ENCODE measurements around the gene BBS2. TPM values are rescaled to one million over a fixed set of nuclear protein-coding genes. Genes with fewer than 3 reads are reported as not detected.

The BBS2 gene
- polyA plus RNA-seq, 1 donor from 2014 or later, result 197 TPM

DNA sequence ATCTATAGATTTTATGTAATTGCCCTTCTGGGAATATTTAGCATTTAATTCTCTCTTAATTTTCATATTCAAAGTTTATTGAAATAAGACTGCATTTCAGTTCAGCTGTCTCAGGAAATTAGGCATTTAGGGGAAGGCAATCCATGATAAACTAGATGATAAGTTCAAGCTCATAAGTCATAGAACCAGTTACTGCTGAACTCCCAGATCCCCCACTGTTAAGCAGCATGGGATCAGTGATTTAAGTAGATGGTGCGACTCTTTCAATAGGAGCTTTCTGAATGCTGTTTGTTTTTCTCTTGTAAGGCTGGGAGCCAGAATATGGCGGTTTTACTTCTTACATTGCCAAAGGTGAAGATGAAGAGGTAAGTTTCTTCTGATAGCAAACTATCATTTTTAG, 44.6 kb downstream of the BBS2 start:
- no peaks in the 10 kb centered on the region for H4K20me1 ChIP-seq (ENCODE audit: insufficient read depth)
- no peak for TF ChIP-seq RAD21 (conservative IDR thresholded peaks at IDR 0.05)
- peak; percentile 23 for TF ChIP-seq POLR2AphosphoS5 (IDR thresholded peaks at IDR 0.05)
- no peaks in the 10 kb centered on the region for H3K9me3 ChIP-seq (ENCODE audit: low read length)
- H3K79me2 ChIP-seq (replicated peaks; ENCODE audit: insufficient read depth, low read length), result no peaks in the 10 kb centered on the region
- H3F3A ChIP-seq (ENCODE audit: insufficient read depth, low read length, poor library complexity, severe bottlenecking), result no peaks in the 10 kb centered on the region
- no peaks in the 10 kb centered on the region for H3K9me2 ChIP-seq (ENCODE audit: insufficient read depth, low read length)
- H2AFZ ChIP-seq (ENCODE audit: low read depth, low read length), result no peak overlapping the region
- no peaks in the 10 kb centered on the region for H3K27me3 ChIP-seq (ENCODE audit: insufficient read depth, low read depth, low read length)
- no peak overlapping the region for H3K9ac ChIP-seq (ENCODE audit: low read length)
- H3K4me3 ChIP-seq (ENCODE audit: low read length), result no peak overlapping the region
- peaks cover 9% of the 10 kb centered on the region for H3K36me3 ChIP-seq (ENCODE audit: insufficient read depth, low read length)
- H3K27ac ChIP-seq (ENCODE audit: low read length), result no peak overlapping the region
- no peak overlapping the region for H3K4me2 ChIP-seq (ENCODE audit: low read length)

DNA sequence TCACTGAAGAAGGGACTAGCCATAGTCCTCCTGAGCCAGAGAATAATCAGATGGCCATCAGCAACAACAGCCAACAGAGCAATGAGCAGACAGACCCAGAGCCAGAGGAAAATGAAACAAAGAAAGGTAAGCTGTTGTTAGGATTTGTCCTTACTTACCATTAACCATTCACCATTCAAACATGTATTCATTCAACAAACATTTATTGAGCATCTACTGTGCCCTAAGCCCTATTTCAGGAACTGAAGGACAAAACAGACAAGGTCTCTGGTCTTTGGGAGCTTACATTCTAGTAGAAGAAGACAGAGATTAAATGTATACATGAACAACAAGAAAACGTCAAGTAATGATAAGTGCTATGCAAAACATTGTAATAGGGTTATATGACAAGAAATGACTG, 49.2 kb downstream of the BBS2 start:
- H3K4me2 ChIP-seq (ENCODE audit: low read length), result no peak overlapping the region
- no peak overlapping the region for H2AFZ ChIP-seq (ENCODE audit: low read depth, low read length)
- H3F3A ChIP-seq (ENCODE audit: insufficient read depth, low read length, poor library complexity, severe bottlenecking), result no peaks in the 10 kb centered on the region
- no peak overlapping the region for H3K4me3 ChIP-seq (ENCODE audit: low read length)
- no peaks in the 10 kb centered on the region for H3K9me3 ChIP-seq (ENCODE audit: low read length)
- no peaks in the 10 kb centered on the region for H3K27me3 ChIP-seq (ENCODE audit: insufficient read depth, low read depth, low read length)
- peaks cover 14% of the 10 kb centered on the region for H3K36me3 ChIP-seq (ENCODE audit: insufficient read depth, low read length)
- H3K9ac ChIP-seq (ENCODE audit: low read length), result no peak overlapping the region
- H3K9me2 ChIP-seq (ENCODE audit: insufficient read depth, low read length), result no peaks in the 10 kb centered on the region
- no peaks in the 10 kb centered on the region for H3K79me2 ChIP-seq (replicated peaks; ENCODE audit: insufficient read depth, low read length)
- TF ChIP-seq, protein P1, sequence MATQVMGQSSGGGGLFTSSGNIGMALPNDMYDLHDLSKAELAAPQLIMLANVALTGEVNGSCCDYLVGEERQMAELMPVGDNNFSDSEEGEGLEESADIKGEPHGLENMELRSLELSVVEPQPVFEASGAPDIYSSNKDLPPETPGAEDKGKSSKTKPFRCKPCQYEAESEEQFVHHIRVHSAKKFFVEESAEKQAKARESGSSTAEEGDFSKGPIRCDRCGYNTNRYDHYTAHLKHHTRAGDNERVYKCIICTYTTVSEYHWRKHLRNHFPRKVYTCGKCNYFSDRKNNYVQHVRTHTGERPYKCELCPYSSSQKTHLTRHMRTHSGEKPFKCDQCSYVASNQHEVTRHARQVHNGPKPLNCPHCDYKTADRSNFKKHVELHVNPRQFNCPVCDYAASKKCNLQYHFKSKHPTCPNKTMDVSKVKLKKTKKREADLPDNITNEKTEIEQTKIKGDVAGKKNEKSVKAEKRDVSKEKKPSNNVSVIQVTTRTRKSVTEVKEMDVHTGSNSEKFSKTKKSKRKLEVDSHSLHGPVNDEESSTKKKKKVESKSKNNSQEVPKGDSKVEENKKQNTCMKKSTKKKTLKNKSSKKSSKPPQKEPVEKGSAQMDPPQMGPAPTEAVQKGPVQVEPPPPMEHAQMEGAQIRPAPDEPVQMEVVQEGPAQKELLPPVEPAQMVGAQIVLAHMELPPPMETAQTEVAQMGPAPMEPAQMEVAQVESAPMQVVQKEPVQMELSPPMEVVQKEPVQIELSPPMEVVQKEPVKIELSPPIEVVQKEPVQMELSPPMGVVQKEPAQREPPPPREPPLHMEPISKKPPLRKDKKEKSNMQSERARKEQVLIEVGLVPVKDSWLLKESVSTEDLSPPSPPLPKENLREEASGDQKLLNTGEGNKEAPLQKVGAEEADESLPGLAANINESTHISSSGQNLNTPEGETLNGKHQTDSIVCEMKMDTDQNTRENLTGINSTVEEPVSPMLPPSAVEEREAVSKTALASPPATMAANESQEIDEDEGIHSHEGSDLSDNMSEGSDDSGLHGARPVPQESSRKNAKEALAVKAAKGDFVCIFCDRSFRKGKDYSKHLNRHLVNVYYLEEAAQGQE (IDR thresholded peaks at IDR 0.05; ENCODE audit: borderline replicate concordance), result no peak
- H3K27ac ChIP-seq (ENCODE audit: low read length), result no peak overlapping the region
- H4K20me1 ChIP-seq (ENCODE audit: insufficient read depth), result no peaks in the 10 kb centered on the region

DNA sequence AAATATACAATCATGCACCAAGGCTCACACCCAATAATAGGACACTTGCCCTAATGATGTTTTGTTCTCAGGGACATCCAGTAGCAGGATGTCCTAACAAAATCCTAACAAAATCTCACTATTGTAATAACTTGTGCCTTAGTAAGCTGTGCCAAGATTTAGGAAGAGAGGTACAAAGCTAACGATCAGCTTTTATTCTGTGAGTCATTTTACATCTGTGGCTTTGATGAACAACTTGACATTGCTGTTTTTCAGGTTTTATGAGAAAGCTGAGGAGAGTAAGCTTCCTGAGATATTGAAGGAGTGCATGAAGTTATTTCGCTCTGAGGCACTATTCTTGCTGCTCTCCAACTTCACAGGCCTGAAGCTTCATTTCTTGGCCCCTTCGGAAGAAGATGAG, 49.6 kb downstream of the BBS2 start:
- TF ChIP-seq TAF1 (IDR thresholded peaks at IDR 0.05; ENCODE audit: low read depth), result no peak
- no peak for TF ChIP-seq SMC3 (conservative IDR thresholded peaks at IDR 0.05; ENCODE audit: poor library complexity)
- no peak for TF ChIP-seq MXI1 (conservative IDR thresholded peaks at IDR 0.05; ENCODE audit: poor library complexity, severe bottlenecking)
- TF ChIP-seq RAD21 (conservative IDR thresholded peaks at IDR 0.05), result no peak
- no peak for TF ChIP-seq EZH2 (IDR thresholded peaks at IDR 0.05; ENCODE audit: borderline replicate concordance, insufficient read depth, low read length, poor library complexity, severe bottlenecking)
- no peaks in the 10 kb centered on the region for H4K20me1 ChIP-seq (ENCODE audit: insufficient read depth)
- H3K27me3 ChIP-seq (ENCODE audit: insufficient read depth, low read depth, low read length), result no peaks in the 10 kb centered on the region
- H3K9ac ChIP-seq (ENCODE audit: low read length), result no peak overlapping the region
- no peaks in the 10 kb centered on the region for H3K9me2 ChIP-seq (ENCODE audit: insufficient read depth, low read length)
- H2AFZ ChIP-seq (ENCODE audit: low read depth, low read length), result no peak overlapping the region
- H3K9me3 ChIP-seq (ENCODE audit: low read length), result no peaks in the 10 kb centered on the region
- H3K4me2 ChIP-seq (ENCODE audit: low read length), result no peak overlapping the region
- no peaks in the 10 kb centered on the region for H3F3A ChIP-seq (ENCODE audit: insufficient read depth, low read length, poor library complexity, severe bottlenecking)
- peaks cover 14% of the 10 kb centered on the region for H3K36me3 ChIP-seq (ENCODE audit: insufficient read depth, low read length)
- no peak overlapping the region for H3K4me3 ChIP-seq (ENCODE audit: low read length)
- no peaks in the 10 kb centered on the region for H3K79me2 ChIP-seq (replicated peaks; ENCODE audit: insufficient read depth, low read length)
- no peak overlapping the region for H3K27ac ChIP-seq (ENCODE audit: low read length)

DNA sequence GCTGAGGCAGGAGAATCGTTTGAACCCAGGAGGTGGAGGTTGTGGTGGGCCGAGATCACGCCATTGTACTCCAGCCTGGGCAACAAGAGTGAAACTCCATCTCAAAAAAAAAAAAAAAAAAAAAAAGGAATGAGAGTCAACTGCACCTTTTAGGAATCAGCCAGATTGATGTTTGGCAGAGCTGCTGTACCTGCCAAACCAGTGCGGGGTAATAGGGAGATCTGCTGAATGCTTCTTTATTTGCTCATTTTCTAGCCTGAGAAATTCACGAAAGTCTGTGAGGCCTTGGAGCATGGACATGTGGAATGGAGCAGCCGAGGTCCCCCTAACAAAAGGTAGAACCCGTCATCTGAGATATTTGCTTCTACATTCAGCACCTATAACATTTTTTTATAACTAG, 50.1 kb downstream of the BBS2 start:
- no peaks in the 10 kb centered on the region for H3K9me2 ChIP-seq (ENCODE audit: insufficient read depth, low read length)
- H3K4me3 ChIP-seq (ENCODE audit: low read length), result no peak overlapping the region

More for the DNA sequence above, 50.1 kb downstream of the BBS2 start:
- H4K20me1 ChIP-seq (ENCODE audit: insufficient read depth), result no peaks in the 10 kb centered on the region
- H3K27me3 ChIP-seq (ENCODE audit: insufficient read depth, low read depth, low read length), result no peaks in the 10 kb centered on the region
- H3K9me3 ChIP-seq (ENCODE audit: low read length), result no peaks in the 10 kb centered on the region
- TF ChIP-seq EP300 (conservative IDR thresholded peaks at IDR 0.05; ENCODE audit: poor library complexity, severe bottlenecking) (no peak), SMC3 (conservative IDR thresholded peaks at IDR 0.05; ENCODE audit: poor library complexity) (no peak), RAD21 (conservative IDR thresholded peaks at IDR 0.05) (no peak), MXI1 (conservative IDR thresholded peaks at IDR 0.05; ENCODE audit: poor library complexity, severe bottlenecking) (no peak), POLR2AphosphoS5 (IDR thresholded peaks at IDR 0.05) (no peak), TAF1 (IDR thresholded peaks at IDR 0.05; ENCODE audit: low read depth) (no peak), EZH2 (IDR thresholded peaks at IDR 0.05; ENCODE audit: borderline replicate concordance, insufficient read depth, low read length, poor library complexity, severe bottlenecking) (no peak)
- TF ChIP-seq, protein P2, sequence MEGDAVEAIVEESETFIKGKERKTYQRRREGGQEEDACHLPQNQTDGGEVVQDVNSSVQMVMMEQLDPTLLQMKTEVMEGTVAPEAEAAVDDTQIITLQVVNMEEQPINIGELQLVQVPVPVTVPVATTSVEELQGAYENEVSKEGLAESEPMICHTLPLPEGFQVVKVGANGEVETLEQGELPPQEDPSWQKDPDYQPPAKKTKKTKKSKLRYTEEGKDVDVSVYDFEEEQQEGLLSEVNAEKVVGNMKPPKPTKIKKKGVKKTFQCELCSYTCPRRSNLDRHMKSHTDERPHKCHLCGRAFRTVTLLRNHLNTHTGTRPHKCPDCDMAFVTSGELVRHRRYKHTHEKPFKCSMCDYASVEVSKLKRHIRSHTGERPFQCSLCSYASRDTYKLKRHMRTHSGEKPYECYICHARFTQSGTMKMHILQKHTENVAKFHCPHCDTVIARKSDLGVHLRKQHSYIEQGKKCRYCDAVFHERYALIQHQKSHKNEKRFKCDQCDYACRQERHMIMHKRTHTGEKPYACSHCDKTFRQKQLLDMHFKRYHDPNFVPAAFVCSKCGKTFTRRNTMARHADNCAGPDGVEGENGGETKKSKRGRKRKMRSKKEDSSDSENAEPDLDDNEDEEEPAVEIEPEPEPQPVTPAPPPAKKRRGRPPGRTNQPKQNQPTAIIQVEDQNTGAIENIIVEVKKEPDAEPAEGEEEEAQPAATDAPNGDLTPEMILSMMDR (IDR thresholded peaks at IDR 0.05; ENCODE audit: poor library complexity, severe bottlenecking), result no peak
- TF ChIP-seq, protein P1 (IDR thresholded peaks at IDR 0.05; ENCODE audit: borderline replicate concordance), result no peak
- H3K79me2 ChIP-seq (replicated peaks; ENCODE audit: insufficient read depth, low read length), result no peaks in the 10 kb centered on the region
- H3K36me3 ChIP-seq (ENCODE audit: insufficient read depth, low read length), result peaks cover 14% of the 10 kb centered on the region
- H3K4me2 ChIP-seq (ENCODE audit: low read length), result no peak overlapping the region
- H2AFZ ChIP-seq (ENCODE audit: low read depth, low read length), result no peak overlapping the region
- no peak overlapping the region for H3K27ac ChIP-seq (ENCODE audit: low read length)
- H3K9ac ChIP-seq (ENCODE audit: low read length), result no peak overlapping the region
- no peaks in the 10 kb centered on the region for H3F3A ChIP-seq (ENCODE audit: insufficient read depth, low read length, poor library complexity, severe bottlenecking)
